NCI-H2227 (cell line): Measurements from ENCODE around the gene ZG16B.

Experiments used
- DNase-seq: peaks from one replicate; lab custom pipeline; 2025; ENCODE audit not compliant: unreplicated experiment; lab: John Stamatoyannopoulos, UW

The ZG16B gene

DNA sequence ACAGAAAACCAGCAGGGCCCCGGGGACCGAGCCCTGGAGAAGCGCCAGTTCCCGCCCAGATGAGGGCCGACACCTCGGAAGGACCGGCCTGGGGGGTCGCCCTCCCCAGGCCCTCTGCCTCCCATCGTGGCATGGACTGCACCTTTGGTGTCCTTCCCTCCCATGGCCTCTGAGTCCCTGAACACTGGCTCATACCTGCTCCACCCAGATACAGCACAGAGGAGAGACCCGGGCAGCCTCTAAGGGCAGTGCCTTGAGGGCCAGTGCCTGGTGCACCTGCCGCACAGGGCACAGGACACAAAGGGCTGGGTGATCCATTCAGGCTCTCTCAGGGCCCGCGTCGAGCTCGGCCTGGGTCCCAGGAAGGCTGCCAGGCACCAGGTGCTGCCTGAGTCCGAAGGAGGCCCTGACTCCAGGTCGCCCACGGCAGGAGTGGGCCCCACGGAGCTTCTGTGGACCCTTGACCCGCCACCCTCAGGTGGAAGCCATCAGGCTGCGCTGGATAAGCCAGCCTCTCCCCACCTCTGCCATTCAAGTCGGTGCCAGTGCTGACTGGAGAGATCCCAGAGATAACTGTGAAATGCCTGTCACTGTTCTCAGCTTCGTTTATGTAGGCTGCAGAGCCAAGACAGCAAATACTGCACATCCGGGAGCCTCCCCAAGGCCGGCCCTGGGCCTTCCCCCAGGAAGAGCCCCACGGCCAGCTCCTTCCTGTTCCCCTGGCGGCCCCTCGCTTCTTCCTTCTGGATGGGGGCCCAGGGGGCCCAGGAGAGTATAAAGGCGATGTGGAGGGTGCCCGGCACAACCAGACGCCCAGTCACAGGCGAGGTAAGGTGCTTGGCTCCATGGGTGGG lies at the start of gene ZG16B:
TSS of gene ZG16B (plus strand) at position 803 of the 854 bp plus-strand sequence. CDS start 139 bp downstream, outside the sequence.
- no peak for DNase-seq

DNA sequence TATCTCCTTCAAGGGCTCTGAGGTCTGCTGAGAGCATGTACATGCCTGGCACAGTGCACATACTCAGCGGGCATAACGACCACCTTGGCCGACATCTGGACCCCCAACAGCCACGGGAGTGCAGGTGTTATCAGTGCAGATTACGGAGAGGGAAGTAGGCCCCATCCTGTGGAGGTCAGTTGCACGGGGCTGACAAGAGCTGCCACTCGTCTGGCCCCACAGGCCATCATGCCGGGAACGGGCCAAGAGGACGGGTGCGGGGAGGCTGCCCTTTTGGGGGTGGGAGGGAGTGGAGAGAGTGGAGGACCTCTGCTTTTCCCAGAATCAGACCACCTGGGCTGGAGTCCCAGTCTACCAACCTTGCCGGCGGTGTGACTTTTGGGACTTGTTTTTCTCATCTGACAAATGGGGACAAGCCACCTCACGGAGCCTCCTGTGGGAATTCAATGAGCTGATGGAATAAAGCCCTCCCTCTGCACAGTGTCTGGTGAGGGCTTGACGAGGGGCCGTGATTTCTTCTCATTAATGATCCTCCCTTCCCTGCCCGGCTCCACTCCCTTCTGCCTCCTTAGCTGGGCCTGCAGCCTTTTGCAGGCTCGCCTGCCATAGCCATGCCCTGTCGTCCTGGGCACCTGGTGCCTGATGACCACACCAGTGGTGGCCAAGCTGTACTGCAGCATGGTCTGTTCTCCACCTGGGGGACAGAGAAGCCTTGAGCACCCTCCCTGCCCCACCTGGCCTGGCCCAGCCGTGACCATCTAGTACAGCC lies 47.3 kb upstream of the ZG16B start:
- no peak for DNase-seq

GRCh38 chr16:2783581-2784357 lies 46.3 kb upstream of the ZG16B start:
- DNase-seq = no peak

DNA sequence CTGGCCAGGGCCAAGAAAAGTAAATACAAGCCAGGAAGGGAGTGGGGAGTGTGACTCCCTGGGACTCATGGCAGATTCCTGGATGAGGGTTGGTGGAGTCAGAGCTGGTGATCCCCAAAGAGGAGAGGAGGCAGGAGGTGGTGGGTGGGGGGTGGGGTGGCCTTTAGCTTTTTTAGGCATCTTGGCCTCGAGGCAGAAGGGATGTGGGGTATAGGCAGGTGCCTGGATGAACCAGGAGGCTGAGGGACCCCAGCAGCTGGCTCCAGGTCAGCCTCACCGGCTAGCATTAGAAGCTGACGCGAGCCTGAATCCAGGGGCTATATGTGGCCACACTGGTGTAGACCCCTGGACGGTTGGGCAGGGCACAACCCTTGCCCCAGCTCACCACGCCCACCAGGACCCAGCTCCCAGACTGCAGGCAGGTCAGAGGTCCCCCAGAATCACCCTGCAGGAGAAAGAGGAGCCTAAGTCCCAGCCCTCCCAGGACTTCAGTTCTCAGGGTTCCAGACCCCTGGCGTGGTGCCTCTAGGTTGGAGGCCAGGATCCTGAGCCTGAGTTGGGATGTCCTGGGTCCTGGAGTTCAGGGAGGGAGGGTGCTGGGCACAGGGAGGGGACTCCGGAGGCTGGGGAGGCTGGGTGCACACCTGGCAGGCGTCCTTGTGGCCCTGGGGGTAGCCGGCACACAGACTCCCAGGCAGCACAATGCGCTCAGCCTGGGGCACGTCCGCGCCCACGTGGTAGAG lies 45.6 kb upstream of the ZG16B start:
- DNase-seq = no peak

DNA sequence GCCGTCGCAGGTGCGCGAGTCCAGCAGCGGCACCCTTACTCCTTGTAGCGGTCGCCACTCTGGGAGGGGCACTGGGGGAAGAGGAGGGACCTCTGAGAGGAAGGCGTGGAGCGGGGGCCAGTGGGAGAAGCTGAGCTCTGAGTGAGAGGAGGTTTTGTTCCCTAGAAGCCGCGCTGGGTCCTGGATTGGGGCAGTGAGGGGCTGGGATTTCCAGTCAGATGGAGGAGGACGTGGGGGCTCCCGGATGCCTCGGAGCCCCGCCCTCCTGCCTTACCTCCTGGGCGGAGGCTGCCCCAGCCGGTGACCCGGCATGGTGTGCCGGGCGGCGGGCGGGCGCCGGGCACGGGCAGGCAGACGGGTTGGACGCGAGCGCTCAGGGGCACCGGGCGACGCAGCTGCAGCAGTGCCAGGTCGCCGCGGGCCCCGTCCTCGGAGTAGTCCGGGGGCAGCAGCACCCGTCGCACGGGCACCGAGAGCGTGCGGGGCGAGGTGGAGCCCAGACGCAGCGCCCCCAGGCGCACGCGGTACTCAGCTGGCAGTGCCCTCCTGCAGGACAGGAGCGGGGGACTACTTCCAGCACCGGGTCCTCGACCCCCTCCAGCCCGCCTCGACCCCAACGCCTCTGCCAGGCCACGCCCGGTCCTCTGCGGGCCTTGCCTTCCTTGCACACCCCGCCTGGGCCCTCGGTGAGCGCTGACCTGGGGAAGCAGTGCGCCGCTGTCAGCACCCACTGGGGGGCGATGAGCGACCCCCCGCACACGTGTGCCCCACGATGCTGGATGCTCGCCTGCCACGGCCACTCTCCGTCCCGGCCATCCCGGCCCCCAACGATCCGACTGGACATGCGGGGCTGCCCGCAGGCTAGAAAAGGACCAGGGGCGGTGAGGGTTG lies 44.8 kb upstream of the ZG16B start:
- DNase-seq = no peak

DNA sequence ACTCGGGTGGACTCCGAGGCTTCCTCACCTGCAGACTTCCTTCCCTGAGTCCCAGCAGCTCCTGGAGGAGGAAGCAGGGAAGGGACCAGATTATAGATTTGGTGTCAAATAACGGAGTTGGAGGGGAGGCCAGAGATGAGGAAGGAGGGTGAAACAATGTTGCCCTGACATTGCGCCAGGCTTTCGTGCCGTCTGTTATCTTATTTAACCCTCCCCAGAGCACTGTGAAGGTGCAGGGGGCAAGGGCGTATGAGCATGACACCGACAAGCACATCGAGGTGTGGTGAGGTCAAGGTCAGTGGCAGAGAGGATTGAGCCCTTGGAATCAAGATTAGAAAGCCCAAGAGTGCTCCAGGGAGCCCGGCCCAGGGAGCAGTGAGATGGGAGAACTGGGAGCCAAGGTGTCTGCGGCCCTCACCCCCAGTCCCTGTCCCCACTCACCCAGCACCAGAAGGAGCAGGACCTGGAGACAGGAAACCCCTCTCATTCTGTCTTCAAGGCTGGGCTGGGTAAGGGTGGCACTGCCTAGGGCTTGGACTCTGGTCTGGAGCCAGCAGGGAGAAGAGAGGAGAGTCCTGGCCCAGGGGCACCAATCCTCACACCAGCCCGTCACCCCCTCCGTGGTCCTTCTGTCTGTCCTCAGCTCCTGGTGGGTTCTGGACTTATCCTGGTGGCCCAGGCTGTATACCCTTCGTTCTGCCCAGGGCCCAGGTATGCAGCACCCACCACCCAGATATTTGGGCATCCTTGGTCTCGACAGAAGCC lies 43.9 kb upstream of the ZG16B start:
- no peak for DNase-seq

GRCh38 chr16:2786826-2787151 lies 43.3 kb upstream of the ZG16B start:
- no peak for DNase-seq

- DNase-seq = no peak
Measured at GRCh38 chr16:2787406-2787805, 42.7 kb upstream of the ZG16B start, which contains the start of gene PRSS33. TSS of gene PRSS33 (minus strand) at chr16:2787560. CDS start at chr16:2786547, 1,013 bp downstream.

DNA sequence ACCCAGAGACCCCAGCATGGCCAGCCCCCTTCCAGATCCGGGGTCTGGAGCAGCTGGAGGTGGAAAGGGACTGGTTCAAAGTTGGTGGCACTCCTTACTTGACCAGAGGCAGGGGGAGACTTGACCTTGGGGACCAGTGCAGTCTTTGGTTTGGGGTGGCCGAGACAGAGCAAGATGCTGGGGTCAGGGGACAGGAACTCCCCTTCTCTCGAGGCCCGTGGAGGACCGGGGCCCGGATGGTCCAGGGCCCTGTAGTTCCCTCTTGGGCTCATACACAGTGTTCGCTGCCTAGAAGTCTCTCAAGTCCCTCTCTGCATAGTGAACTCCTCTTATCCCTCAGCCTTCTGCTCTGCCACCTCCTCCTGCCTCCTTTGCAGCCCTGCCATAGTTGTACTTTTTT lies 42.1 kb upstream of the ZG16B start:
- DNase-seq = no peak

GRCh38 chr16:2790631-2791030 lies 39.5 kb upstream of the ZG16B start:
- no peak for DNase-seq

GRCh38 chr16:2791174-2791573 lies 38.9 kb upstream of the ZG16B start:
- no peak for DNase-seq

- no peak for DNase-seq
Measured at GRCh38 chr16:2792940-2793339, 37.2 kb upstream of the ZG16B start.

- no peak for DNase-seq
Measured at GRCh38 chr16:2795395-2796143, 34.5 kb upstream of the ZG16B start.

DNA sequence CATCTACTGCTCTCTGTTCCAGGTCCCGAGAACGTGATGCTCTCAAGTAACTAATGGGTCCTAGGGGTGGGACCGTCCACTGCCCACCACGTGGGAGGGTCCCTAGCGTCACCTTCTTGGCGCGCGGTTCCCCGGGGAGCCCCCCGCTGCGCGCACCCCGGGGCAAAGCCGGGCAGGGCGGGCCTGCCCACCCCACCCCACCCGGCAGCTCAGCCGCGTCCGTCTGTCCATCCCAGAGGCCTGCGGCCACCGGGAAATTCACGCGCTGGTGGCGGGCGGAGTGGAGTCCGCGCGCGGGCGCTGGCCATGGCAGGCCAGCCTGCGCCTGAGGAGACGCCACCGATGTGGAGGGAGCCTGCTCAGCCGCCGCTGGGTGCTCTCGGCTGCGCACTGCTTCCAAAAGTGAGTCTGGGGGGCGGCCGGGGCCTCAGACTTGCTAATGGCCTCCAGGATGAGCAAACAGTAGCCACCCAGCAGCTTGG lies 31.3 kb upstream of the ZG16B start:
- no peak for DNase-seq

DNA sequence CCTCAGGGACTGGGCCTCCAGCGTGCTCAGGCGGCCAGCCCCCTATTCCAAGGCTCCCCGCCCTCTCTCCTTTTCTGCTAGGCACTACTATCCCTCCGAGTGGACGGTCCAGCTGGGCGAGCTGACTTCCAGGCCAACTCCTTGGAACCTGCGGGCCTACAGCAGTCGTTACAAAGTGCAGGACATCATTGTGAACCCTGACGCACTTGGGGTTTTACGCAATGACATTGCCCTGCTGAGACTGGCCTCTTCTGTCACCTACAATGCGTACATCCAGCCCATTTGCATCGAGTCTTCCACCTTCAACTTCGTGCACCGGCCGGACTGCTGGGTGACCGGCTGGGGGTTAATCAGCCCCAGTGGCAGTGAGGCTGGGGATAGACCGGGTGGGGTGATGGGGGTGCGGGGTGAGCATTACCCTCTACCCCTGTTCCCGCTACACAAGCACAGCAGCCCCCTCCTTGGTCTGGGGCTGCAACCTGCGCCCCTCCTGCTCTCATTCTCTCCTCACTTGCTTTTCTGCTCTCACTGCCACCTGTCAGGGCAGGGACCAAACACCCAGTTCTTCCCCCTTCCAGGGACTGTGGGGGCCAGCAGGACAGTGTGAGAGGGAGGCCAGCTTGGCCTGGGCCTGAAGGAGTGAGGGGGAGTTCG lies 30.8 kb upstream of the ZG16B start:
- DNase-seq = no peak

- DNase-seq = no peak
Measured at GRCh38 chr16:2799859-2800226, 30.3 kb upstream of the ZG16B start.

- DNase-seq = no peak
Measured at GRCh38 chr16:2803545-2804195, 26.4 kb upstream of the ZG16B start.
